CD14-positive monocyte (primary cell): ENCODE measurements around the gene STX2. TPM values are rescaled to one million over a fixed set of nuclear protein-coding genes. Genes with fewer than 3 reads are reported as not detected.

ENCODE experiments used
- DNase-seq, 3 donors: peaks; one replicate each; pipeline ENCODE4 v3.0.0-alpha.2; 2011 to 2022
- H2AFZ ChIP-seq: 2 replicates; pipeline ENCODE4 v1.6.0; 2012; ENCODE audit warnings: mild to moderate bottlenecking, low read depth, low read length, inconsistent platforms; ENCODE audit not compliant: insufficient read depth, poor library complexity, severe bottlenecking
- H3K27ac ChIP-seq, 2 donors: 1 replicate in 1 of 2; 2 replicates in 1 of 2; pipeline ENCODE4 v1.5.1; 2012 to 2013; ENCODE audit warnings: low read length in 2 of 2, control low read depth in 1 of 2, inconsistent platforms in 1 of 2, low read depth in 1 of 2, mild to moderate bottlenecking in 1 of 2
- H3K27me3 ChIP-seq, 2 donors: one replicate each; pipeline versions ENCODE4 v1.6.0 to v1.6.1; 2011 to 2013; ENCODE audit warnings: low read length in 2 of 2; ENCODE audit not compliant: control insufficient read depth in 2 of 2, insufficient read depth in 2 of 2
- H3K36me3 ChIP-seq, 2 donors: replicated peaks in 1 of 2; 1 replicate in 1 of 2; 2 replicates in 1 of 2; pipeline versions ENCODE4 v1.5.1 to v1.6.1; 2012 to 2013; ENCODE audit warnings: low read length in 2 of 2, control low read depth in 1 of 2, inconsistent platforms in 1 of 2, mild to moderate bottlenecking in 1 of 2; ENCODE audit not compliant: insufficient read depth in 2 of 2, control insufficient read depth in 1 of 2
- H3K4me1 ChIP-seq, 2 donors: 1 replicate in 1 of 2; 2 replicates in 1 of 2; pipeline versions ENCODE4 v1.5.1 to v1.6.1; 2012 to 2013; ENCODE audit warnings: low read length in 2 of 2, control low read depth in 1 of 2, inconsistent platforms in 1 of 2, mild to moderate bottlenecking in 1 of 2, moderate library complexity in 1 of 2; ENCODE audit not compliant: insufficient read depth in 2 of 2, control insufficient read depth in 1 of 2
- H3K4me2 ChIP-seq: replicated peaks from 2 replicates; pipeline ENCODE3; 2012; ENCODE audit warnings: low read length, moderate library complexity, mild to moderate bottlenecking; ENCODE audit not compliant: poor library complexity, severe bottlenecking; ENCODE audit errors: extremely low read depth
- H3K4me3 ChIP-seq, 3 experiments: fragments of 200-600 bp in 1 of 3; sonication (generic) in 1 of 3; replicated peaks in 1 of 3; 1 replicate in 2 of 3; 2 replicates in 1 of 3; pipeline ENCODE4 v1.5.1; 2011 to 2013; ENCODE audit warnings: low read length in 3 of 3, mild to moderate bottlenecking in 3 of 3, control low read depth in 2 of 3, low read depth in 2 of 3, inconsistent platforms in 1 of 3, moderate library complexity in 1 of 3
- H3K79me2 ChIP-seq: 2 replicates; pipeline ENCODE4 v1.6.0; 2012; ENCODE audit warnings: mild to moderate bottlenecking, control low read depth, inconsistent platforms, low read length, moderate library complexity; ENCODE audit not compliant: insufficient read depth
- H3K9ac ChIP-seq: 2 replicates; pipeline ENCODE4 v1.6.0; 2017; ENCODE audit warnings: low read length, mild to moderate bottlenecking; ENCODE audit not compliant: insufficient read depth, poor library complexity, severe bottlenecking
- H3K9me3 ChIP-seq, 2 donors: replicated peaks in 1 of 2; 1 replicate in 1 of 2; 2 replicates in 1 of 2; pipeline versions ENCODE4 v1.5.1 to v1.6.1; 2012 to 2013; ENCODE audit warnings: low read length in 2 of 2, control low read depth in 1 of 2; ENCODE audit not compliant: control insufficient read depth in 1 of 2, insufficient read depth in 1 of 2
- H4K20me1 ChIP-seq: 2 replicates; pipeline ENCODE4 v1.6.0; 2012; ENCODE audit warnings: mild to moderate bottlenecking, low read length, control low read depth, moderate library complexity; ENCODE audit not compliant: insufficient read depth
- H3K27ac Mint-ChIP-seq, 7 donors: one replicate each; pipeline ENCODE4 v1.8.0; 2020; ENCODE audit warnings: mild to moderate bottlenecking in 7 of 7, mixed read lengths in 7 of 7, moderate library complexity in 6 of 7, inconsistent platforms in 2 of 7
- H3K27me3 Mint-ChIP-seq, 3 donors: one replicate each; pipeline ENCODE4 v1.8.0; 2021 to 2022; ENCODE audit warnings: low read depth in 3 of 3, mild to moderate bottlenecking in 3 of 3, mixed read lengths in 3 of 3, moderate library complexity in 3 of 3, inconsistent platforms in 1 of 3
- H3K36me3 Mint-ChIP-seq, 2 donors: one replicate each; pipeline ENCODE4 v1.8.0; 2020; ENCODE audit warnings: mixed read lengths in 2 of 2, inconsistent platforms in 1 of 2, mild to moderate bottlenecking in 1 of 2
- H3K4me1 Mint-ChIP-seq: one replicate; pipeline ENCODE4 v1.8.0; 2020; ENCODE audit warnings: mild to moderate bottlenecking, mixed read lengths
- H3K4me3 Mint-ChIP-seq, 2 donors: one replicate each; pipeline ENCODE4 v1.8.0; 2020; ENCODE audit warnings: mild to moderate bottlenecking in 2 of 2, mixed read lengths in 2 of 2, moderate library complexity in 1 of 2
- H3K9me3 Mint-ChIP-seq, 7 donors: one replicate each; pipeline ENCODE4 v1.8.0; 2020 to 2022; ENCODE audit warnings: mixed read lengths in 7 of 7, mild to moderate bottlenecking in 6 of 7, moderate library complexity in 6 of 7, inconsistent platforms in 2 of 7
- WGBS: methylation state at CpG from one replicate; pipeline ENCODE4 v1.1.5; 2013; ENCODE audit warnings: missing lambda C conversion rate; ENCODE audit not compliant: insufficient coverage; 5-methylcytosine and 5-hydroxymethylcytosine counted together
- intact Hi-C, 2 donors: fragments of 100-400 bp; cut with micrococcal nuclease; formaldehyde crosslinking; loops; one replicate each; pipeline versions ENCODE4 v1.15.0 to v1.15.1; 2023
- polyA plus RNA-seq, 3 donors: library from polyadenylated mRNA; depleted of rRNA in 1 of 3; unstranded in 2 of 3; stranded (reverse) in 1 of 3; fragments of 300-500 nt in 2 of 3; fragments of >200 nt in 1 of 3; fragmentation: Illumina TruSeq in 2 of 3; gene quantifications; 1 replicate in 2 of 3; 2 replicates in 1 of 3; pipeline ENCODE4 v1.2.3, GENCODE V29; 2012 to 2021
- TF ChIP-seq, protein P1 (sequence below): fragments of 200-600 bp; IDR thresholded peaks from one replicate; pipeline ENCODE4 v1.8.0; 2022; ENCODE audit warnings: antibody characterized with exemption, mild to moderate bottlenecking

The STX2 gene
- polyA plus RNA-seq, 3 donors: 4.8 to 32.9 (median 7.6) TPM

DNA sequence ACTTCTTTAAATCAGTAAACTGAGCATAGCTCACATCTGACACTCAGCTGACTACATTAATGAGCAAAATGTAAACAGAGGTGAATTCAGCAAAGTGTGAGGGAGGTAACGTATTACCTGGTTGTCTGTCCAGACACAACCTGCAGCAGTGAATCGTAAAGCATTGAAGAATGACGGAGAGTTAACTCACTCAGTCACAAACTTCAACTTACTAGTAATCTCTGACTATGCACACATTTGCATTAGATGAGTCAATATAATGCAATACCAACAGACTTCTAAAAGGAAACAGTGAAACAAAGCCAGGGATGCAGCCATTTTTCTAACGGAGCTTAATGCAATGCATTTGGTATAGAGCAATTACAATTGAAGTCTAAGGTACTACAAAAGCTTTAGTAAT, 40.0 kb downstream of the STX2 start:
- intact Hi-C loops: no loop called here
- Histone ChIP-seq H3K36me3 (peaks cover 51 to 90% of the 10 kb centered on the region in 2 donors), H2AFZ (no peak overlapping the region), H3K4me3 (no peak overlapping the region), H4K20me1 (no peaks in the 10 kb centered on the region), H3K9ac (no peak overlapping the region), H3K79me2 (no peaks in the 10 kb centered on the region), H3K9me3 (no peaks in the 10 kb centered on the region), H3K27me3 (no peaks in the 10 kb centered on the region), H3K27ac (no peak overlapping the region), H3K4me2 (no peak overlapping the region), H3K4me1 (no peaks in the 10 kb centered on the region)
- H3K36me3 Mint-ChIP-seq: peaks cover 63 to 85% of the 10 kb centered on the region in 2 donors
- WGBS: no CpG with 5 or more reads among the region's 4 CpGs
- no peak overlapping the region for H3K4me3 Mint-ChIP-seq
- H3K4me1 Mint-ChIP-seq: no peaks in the 10 kb centered on the region
- H3K27me3 Mint-ChIP-seq: no peaks in the 10 kb centered on the region
- TF ChIP-seq, protein P1, sequence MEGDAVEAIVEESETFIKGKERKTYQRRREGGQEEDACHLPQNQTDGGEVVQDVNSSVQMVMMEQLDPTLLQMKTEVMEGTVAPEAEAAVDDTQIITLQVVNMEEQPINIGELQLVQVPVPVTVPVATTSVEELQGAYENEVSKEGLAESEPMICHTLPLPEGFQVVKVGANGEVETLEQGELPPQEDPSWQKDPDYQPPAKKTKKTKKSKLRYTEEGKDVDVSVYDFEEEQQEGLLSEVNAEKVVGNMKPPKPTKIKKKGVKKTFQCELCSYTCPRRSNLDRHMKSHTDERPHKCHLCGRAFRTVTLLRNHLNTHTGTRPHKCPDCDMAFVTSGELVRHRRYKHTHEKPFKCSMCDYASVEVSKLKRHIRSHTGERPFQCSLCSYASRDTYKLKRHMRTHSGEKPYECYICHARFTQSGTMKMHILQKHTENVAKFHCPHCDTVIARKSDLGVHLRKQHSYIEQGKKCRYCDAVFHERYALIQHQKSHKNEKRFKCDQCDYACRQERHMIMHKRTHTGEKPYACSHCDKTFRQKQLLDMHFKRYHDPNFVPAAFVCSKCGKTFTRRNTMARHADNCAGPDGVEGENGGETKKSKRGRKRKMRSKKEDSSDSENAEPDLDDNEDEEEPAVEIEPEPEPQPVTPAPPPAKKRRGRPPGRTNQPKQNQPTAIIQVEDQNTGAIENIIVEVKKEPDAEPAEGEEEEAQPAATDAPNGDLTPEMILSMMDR: no peak
- H3K9me3 Mint-ChIP-seq: no peaks in the 10 kb centered on the region
- no peak for DNase-seq
- H3K27ac Mint-ChIP-seq: no peak overlapping the region

DNA sequence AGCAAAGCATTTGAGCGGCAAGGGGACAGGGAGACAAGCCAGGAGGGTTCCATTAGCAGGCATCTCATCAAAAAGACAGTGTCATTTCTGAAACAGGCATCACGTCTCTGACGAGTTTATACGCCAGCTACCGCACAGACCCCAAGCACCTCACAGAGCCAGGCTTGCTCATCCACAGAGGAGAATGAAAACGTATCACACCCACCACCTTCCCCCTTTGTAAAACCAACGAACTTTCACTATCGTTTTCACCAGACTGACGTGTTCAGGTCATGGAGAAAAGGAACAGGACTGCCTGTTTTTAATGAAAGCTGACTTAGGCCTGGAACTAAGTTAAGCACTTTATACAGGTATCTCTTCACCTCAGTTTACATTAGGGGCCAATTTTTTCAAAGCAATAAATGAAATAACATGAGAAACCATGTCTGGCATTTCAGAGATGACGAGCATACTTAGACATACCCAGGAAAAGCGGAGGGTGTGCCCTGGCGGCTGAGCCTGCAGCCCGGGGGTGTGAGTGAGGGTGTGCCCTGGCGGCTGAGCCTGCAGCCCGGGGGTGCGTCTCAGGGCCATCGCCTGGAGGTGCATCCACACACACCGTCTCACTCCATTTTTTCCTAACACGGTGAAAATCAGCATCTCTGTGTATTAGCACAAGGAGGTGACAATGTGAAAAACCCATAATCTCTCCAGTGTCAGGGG, 41.9 kb downstream of the STX2 start:
- Mint-ChIP-seq H3K27me3 (peaks cover 0 to 1% (median 0%) of the 10 kb centered on the region in 3 donors), H3K36me3 (peaks cover 59 to 87% of the 10 kb centered on the region in 2 donors), H3K27ac (peak overlapping the region in 2 of 7 donors; percentile 54 to 57), H3K4me3 (peak overlapping the region in 1 of 2 donors; percentile 6), H3K4me1 (no peaks in the 10 kb centered on the region), H3K9me3 (no peaks in the 10 kb centered on the region)
- DNase-seq: no peak
- Histone ChIP-seq H3K27me3 (no peaks in the 10 kb centered on the region), H3K4me2 (no peak overlapping the region), H4K20me1 (no peaks in the 10 kb centered on the region), H3K4me1 (no peaks in the 10 kb centered on the region), H2AFZ (no peak overlapping the region), H3K9ac (no peak overlapping the region), H3K4me3 (no peak overlapping the region), H3K27ac (no peak overlapping the region), H3K9me3 (no peaks in the 10 kb centered on the region), H3K79me2 (no peaks in the 10 kb centered on the region), H3K36me3 (peaks cover 49 to 88% of the 10 kb centered on the region in 2 donors)
- 94% methylated on average over 4 of the region's 19 CpGs for WGBS
- TF ChIP-seq, protein P1: no peak
- intact Hi-C loops: no loop called here
